GM10847 (cell line): ENCODE results near the gene IL1RAPL2.

Experiments used
- POLR2A ChIP-seq: IDR thresholded peaks from 2 replicates; pipeline ENCODE4 v1.6.1; 2011; ENCODE audit not compliant: insufficient read length; ENCODE audit errors: extremely low read depth

IL1RAPL2 gene

GRCh38 chrX:105221374-105221773 lies 655.4 kb downstream of the IL1RAPL2 start:
- TF ChIP-seq POLR2A: no peak

GRCh38 chrX:105226499-105226898 lies 660.5 kb downstream of the IL1RAPL2 start:
- TF ChIP-seq POLR2A: no peak

- TF ChIP-seq POLR2A: no peak
Observed at GRCh38 chrX:105228602-105229001, 662.6 kb downstream of the IL1RAPL2 start.

- TF ChIP-seq POLR2A: no peak
Observed at GRCh38 chrX:105229146-105229545, 663.1 kb downstream of the IL1RAPL2 start.

- no peak for TF ChIP-seq POLR2A
Observed at GRCh38 chrX:105241056-105241455, 675.1 kb downstream of the IL1RAPL2 start.

- TF ChIP-seq POLR2A: no peak
Observed at GRCh38 chrX:105260291-105261043, 694.5 kb downstream of the IL1RAPL2 start.

- no peak for TF ChIP-seq POLR2A
Observed at GRCh38 chrX:105263171-105263570, 697.2 kb downstream of the IL1RAPL2 start.

- TF ChIP-seq POLR2A: no peak
Observed at GRCh38 chrX:105263801-105264200, 697.8 kb downstream of the IL1RAPL2 start.

- TF ChIP-seq POLR2A: no peak
Observed at GRCh38 chrX:105265093-105265492, 699.1 kb downstream of the IL1RAPL2 start.

- TF ChIP-seq POLR2A: no peak
Observed at GRCh38 chrX:105266456-105266855, 700.5 kb downstream of the IL1RAPL2 start.

- TF ChIP-seq POLR2A: no peak
Observed at GRCh38 chrX:105267167-105267566, 701.2 kb downstream of the IL1RAPL2 start.

GRCh38 chrX:105269386-105269785 lies 703.4 kb downstream of the IL1RAPL2 start:
- no peak for TF ChIP-seq POLR2A

GRCh38 chrX:105273326-105273725 lies 707.3 kb downstream of the IL1RAPL2 start:
- TF ChIP-seq POLR2A: no peak

- TF ChIP-seq POLR2A: no peak
Observed at GRCh38 chrX:105274091-105274490, 708.1 kb downstream of the IL1RAPL2 start.

GRCh38 chrX:105277132-105277531 lies 711.1 kb downstream of the IL1RAPL2 start:
- TF ChIP-seq POLR2A: no peak

- TF ChIP-seq POLR2A: no peak
Observed at GRCh38 chrX:105282077-105282476, 716.1 kb downstream of the IL1RAPL2 start.

GRCh38 chrX:105297041-105297440 lies 731.0 kb downstream of the IL1RAPL2 start:
- TF ChIP-seq POLR2A: no peak
